ENCODE data around the gene DLEC1. TPM values are rescaled to one million over a fixed set of nuclear protein-coding genes. Genes with fewer than 3 reads are reported as not detected.

The DLEC1 gene
- total and polyA plus RNA-seq, 5 donors from 2014 or later: 0.09 to 4.9 (median 0.64) TPM

- Histone ChIP-seq H3K9me3 (ENCODE audit: control insufficient read depth in 2 of 2, low read length in 2 of 2) (no peaks in the 10 kb centered on the region), H3K36me3 (ENCODE audit: control insufficient read depth, insufficient read depth, low read length) (no peaks in the 10 kb centered on the region), H3K27me3 (ENCODE audit: control insufficient read depth, insufficient read depth, low read length) (no peaks in the 10 kb centered on the region), H3K4me1 (ENCODE audit: control insufficient read depth, insufficient read depth, low read length, poor library complexity, severe bottlenecking) (no peaks in the 10 kb centered on the region), H3K27ac (ENCODE audit: insufficient read depth, low read length, poor library complexity, severe bottlenecking) (no peak overlapping the region), H3K4me3 (ENCODE audit: low read depth, low read length) (no peak overlapping the region)
- no peaks in the 10 kb centered on the region for H3K4me1 Mint-ChIP-seq
- peaks cover 15% of the 10 kb centered on the region for H3K36me3 Mint-ChIP-seq
- H3K9me3 Mint-ChIP-seq: peaks cover 0 to 1% (median 0%) of the 10 kb centered on the region in 7 donors
- no peak overlapping the region for H3K27ac Mint-ChIP-seq
- ATAC-seq (ENCODE audit: low read depth in 2 of 2): no peak
- DNase-seq: no peak
- H3K4me3 Mint-ChIP-seq: no peak overlapping the region
- H3K27me3 Mint-ChIP-seq: peaks cover 4% of the 10 kb centered on the region
Measured at GRCh38 chr3:38090453-38090852, 51.4 kb downstream of the DLEC1 start.

GRCh38 chr3:38094999-38095398 is 56.0 kb downstream of the DLEC1 start:
- DNase-seq (no peak), ATAC-seq (ENCODE audit: low read depth in 2 of 2) (no peak)

GRCh38 chr3:38095669-38096483 is 56.9 kb downstream of the DLEC1 start:
- no peak overlapping the region for H3K27ac Mint-ChIP-seq
- no peaks in the 10 kb centered on the region for H3K36me3 ChIP-seq (ENCODE audit: control insufficient read depth, insufficient read depth, low read length)
- DNase-seq: no peak
- H3K9me3 ChIP-seq (ENCODE audit: control insufficient read depth in 2 of 2, low read length in 2 of 2): no peaks in the 10 kb centered on the region
- ATAC-seq (ENCODE audit: low read depth in 2 of 2): no peak
- peaks cover 0 to 3% (median 0%) of the 10 kb centered on the region in 7 donors for H3K9me3 Mint-ChIP-seq
- H3K4me1 Mint-ChIP-seq: no peaks in the 10 kb centered on the region
- no peaks in the 10 kb centered on the region for H3K27me3 ChIP-seq (ENCODE audit: control insufficient read depth, insufficient read depth, low read length)
- peaks cover 7% of the 10 kb centered on the region for H3K27me3 Mint-ChIP-seq
- H3K4me3 ChIP-seq (ENCODE audit: low read depth, low read length): no peak overlapping the region
- no peaks in the 10 kb centered on the region for H3K4me1 ChIP-seq (ENCODE audit: control insufficient read depth, insufficient read depth, low read length, poor library complexity, severe bottlenecking)
- H3K36me3 Mint-ChIP-seq: peaks cover 8% of the 10 kb centered on the region
- no peak overlapping the region for H3K27ac ChIP-seq (ENCODE audit: insufficient read depth, low read length, poor library complexity, severe bottlenecking)
- no peak overlapping the region for H3K4me3 Mint-ChIP-seq

More at GRCh38 chr3:38094999-38095398, 56.0 kb downstream of the DLEC1 start:
- H3K4me1 ChIP-seq (ENCODE audit: control insufficient read depth, insufficient read depth, low read length, poor library complexity, severe bottlenecking): no peaks in the 10 kb centered on the region
- no peak overlapping the region for H3K4me3 Mint-ChIP-seq
- no peak overlapping the region for H3K4me3 ChIP-seq (ENCODE audit: low read depth, low read length)
- no peak overlapping the region for H3K27ac ChIP-seq (ENCODE audit: insufficient read depth, low read length, poor library complexity, severe bottlenecking)
- peaks cover 8% of the 10 kb centered on the region for H3K36me3 Mint-ChIP-seq
- H3K27me3 Mint-ChIP-seq: peaks cover 7% of the 10 kb centered on the region
- H3K27me3 ChIP-seq (ENCODE audit: control insufficient read depth, insufficient read depth, low read length): no peaks in the 10 kb centered on the region
- no peaks in the 10 kb centered on the region for H3K4me1 Mint-ChIP-seq
- H3K9me3 Mint-ChIP-seq: peaks cover 0 to 3% (median 0%) of the 10 kb centered on the region in 7 donors
- H3K36me3 ChIP-seq (ENCODE audit: control insufficient read depth, insufficient read depth, low read length): no peaks in the 10 kb centered on the region
- no peaks in the 10 kb centered on the region for H3K9me3 ChIP-seq (ENCODE audit: control insufficient read depth in 2 of 2, low read length in 2 of 2)
- H3K27ac Mint-ChIP-seq: no peak overlapping the region

DNA sequence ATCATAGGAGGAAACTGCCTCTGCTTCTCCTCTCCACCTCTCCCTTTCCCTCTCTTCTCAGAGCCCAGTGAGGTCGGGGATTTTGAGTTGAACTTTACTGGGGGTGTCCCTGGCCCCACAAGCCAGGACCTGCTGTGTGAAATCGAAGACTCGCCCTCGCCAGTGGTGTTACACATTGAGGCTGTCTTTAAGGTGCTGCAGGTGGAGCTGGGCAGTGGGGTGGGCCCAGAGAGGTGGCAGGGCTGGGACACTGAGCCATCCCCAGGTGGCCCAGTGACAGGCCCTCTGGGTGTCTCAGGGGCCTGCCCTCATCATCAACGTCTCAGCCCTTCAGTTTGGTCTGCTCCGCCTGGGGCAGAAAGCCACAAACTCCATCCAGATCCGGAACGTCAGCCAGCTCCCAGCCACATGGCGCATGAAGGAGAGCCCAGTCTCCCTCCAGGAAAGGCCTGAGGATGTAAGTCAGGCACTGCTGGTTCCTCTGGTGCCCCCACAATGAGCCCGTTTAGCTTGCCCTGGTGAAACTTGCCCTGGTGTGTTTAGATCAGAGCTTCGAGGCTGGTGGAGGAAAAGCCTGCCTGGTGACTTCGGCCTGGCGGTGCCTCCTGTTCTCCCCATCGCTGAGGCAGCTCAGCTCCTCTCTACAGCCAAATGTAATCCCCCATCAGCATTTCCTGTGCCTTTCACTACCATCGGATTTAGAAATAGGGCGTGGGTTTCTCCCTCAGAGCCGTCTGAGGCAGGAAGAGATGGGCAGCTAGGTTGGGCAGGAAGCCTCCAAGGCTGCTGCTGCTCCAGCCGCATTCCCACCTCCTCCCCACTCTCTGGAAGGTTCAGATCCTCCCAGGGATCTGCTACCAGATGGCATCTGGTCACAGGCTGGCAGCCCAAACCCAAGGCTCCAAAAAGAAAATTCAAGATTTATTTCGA is 58.7 kb downstream of the DLEC1 start:
- Histone ChIP-seq H3K27me3 (ENCODE audit: control insufficient read depth, insufficient read depth, low read length) (no peaks in the 10 kb centered on the region), H3K9me3 (ENCODE audit: control insufficient read depth in 2 of 2, low read length in 2 of 2) (no peaks in the 10 kb centered on the region), H3K4me3 (ENCODE audit: low read depth, low read length) (no peak overlapping the region), H3K4me1 (ENCODE audit: control insufficient read depth, insufficient read depth, low read length, poor library complexity, severe bottlenecking) (no peaks in the 10 kb centered on the region), H3K27ac (ENCODE audit: insufficient read depth, low read length, poor library complexity, severe bottlenecking) (no peak overlapping the region), H3K36me3 (ENCODE audit: control insufficient read depth, insufficient read depth, low read length) (no peaks in the 10 kb centered on the region)
- Mint-ChIP-seq H3K27ac (no peak overlapping the region), H3K27me3 (peaks cover 12% of the 10 kb centered on the region), H3K4me1 (no peaks in the 10 kb centered on the region), H3K9me3 (peaks cover 0 to 4% (median 0%) of the 10 kb centered on the region in 7 donors), H3K4me3 (no peak overlapping the region), H3K36me3 (peaks cover 8% of the 10 kb centered on the region)
- no peak for DNase-seq
- no peak for ATAC-seq (ENCODE audit: low read depth in 2 of 2)

GRCh38 chr3:38098376-38098723 is 59.3 kb downstream of the DLEC1 start:
- Mint-ChIP-seq H3K27me3 (peaks cover 12% of the 10 kb centered on the region), H3K9me3 (peaks cover 0 to 4% (median 0%) of the 10 kb centered on the region in 7 donors), H3K4me1 (no peaks in the 10 kb centered on the region), H3K27ac (peak overlapping the region in 1 of 3 donors; percentile 35), H3K4me3 (no peak overlapping the region), H3K36me3 (peaks cover 8% of the 10 kb centered on the region)
- DNase-seq (no peak), ATAC-seq (ENCODE audit: low read depth in 2 of 2) (no peak)
- H3K27ac ChIP-seq (ENCODE audit: insufficient read depth, low read length, poor library complexity, severe bottlenecking): no peak overlapping the region
- no peak overlapping the region for H3K4me3 ChIP-seq (ENCODE audit: low read depth, low read length)
- no peaks in the 10 kb centered on the region for H3K36me3 ChIP-seq (ENCODE audit: control insufficient read depth, insufficient read depth, low read length)
- H3K4me1 ChIP-seq (ENCODE audit: control insufficient read depth, insufficient read depth, low read length, poor library complexity, severe bottlenecking): no peaks in the 10 kb centered on the region
- no peaks in the 10 kb centered on the region for H3K9me3 ChIP-seq (ENCODE audit: control insufficient read depth in 2 of 2, low read length in 2 of 2)
- no peaks in the 10 kb centered on the region for H3K27me3 ChIP-seq (ENCODE audit: control insufficient read depth, insufficient read depth, low read length)

- peaks cover 0 to 4% (median 0%) of the 10 kb centered on the region in 7 donors for H3K9me3 Mint-ChIP-seq
- Histone ChIP-seq H3K4me3 (ENCODE audit: low read depth, low read length) (no peak overlapping the region), H3K9me3 (ENCODE audit: control insufficient read depth in 2 of 2, low read length in 2 of 2) (peaks cover 0 to 1% of the 10 kb centered on the region in 2 experiments), H3K27ac (ENCODE audit: insufficient read depth, low read length, poor library complexity, severe bottlenecking) (no peak overlapping the region), H3K27me3 (ENCODE audit: control insufficient read depth, insufficient read depth, low read length) (no peaks in the 10 kb centered on the region), H3K4me1 (ENCODE audit: control insufficient read depth, insufficient read depth, low read length, poor library complexity, severe bottlenecking) (no peaks in the 10 kb centered on the region), H3K36me3 (ENCODE audit: control insufficient read depth, insufficient read depth, low read length) (no peaks in the 10 kb centered on the region)
- peaks cover 13% of the 10 kb centered on the region for H3K27me3 Mint-ChIP-seq
- peaks cover 4% of the 10 kb centered on the region for H3K36me3 Mint-ChIP-seq
- H3K4me1 Mint-ChIP-seq: no peaks in the 10 kb centered on the region
- DNase-seq (no peak), ATAC-seq (ENCODE audit: low read depth in 2 of 2) (no peak)
- no peak overlapping the region for H3K4me3 Mint-ChIP-seq
- no peak overlapping the region for H3K27ac Mint-ChIP-seq
Measured at GRCh38 chr3:38099518-38099917, 60.5 kb downstream of the DLEC1 start.

DNA sequence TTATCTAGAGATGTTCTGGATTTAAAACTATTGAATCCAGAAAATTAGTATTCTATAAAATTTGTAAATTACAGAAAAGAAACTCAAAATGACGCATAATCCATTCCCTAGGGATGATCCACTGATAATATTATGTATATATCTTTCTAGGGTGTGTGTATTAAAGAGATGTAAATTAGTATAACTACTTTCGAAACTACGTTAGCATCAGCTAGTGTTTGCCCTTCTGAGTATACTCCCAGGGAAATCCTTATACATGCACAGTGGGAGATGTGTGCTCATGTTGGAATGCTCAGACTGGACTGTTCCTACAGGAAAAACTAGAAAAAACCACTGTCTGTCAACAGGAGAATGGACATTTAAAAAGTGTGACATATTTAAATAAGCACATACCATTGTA is 61.5 kb downstream of the DLEC1 start:
- Histone ChIP-seq H3K4me1 (ENCODE audit: control insufficient read depth, insufficient read depth, low read length, poor library complexity, severe bottlenecking) (no peaks in the 10 kb centered on the region), H3K4me3 (ENCODE audit: low read depth, low read length) (no peak overlapping the region), H3K27me3 (ENCODE audit: control insufficient read depth, insufficient read depth, low read length) (peaks cover under 1% of the 10 kb centered on the region), H3K27ac (ENCODE audit: insufficient read depth, low read length, poor library complexity, severe bottlenecking) (no peak overlapping the region), H3K36me3 (ENCODE audit: control insufficient read depth, insufficient read depth, low read length) (no peaks in the 10 kb centered on the region), H3K9me3 (ENCODE audit: control insufficient read depth in 2 of 2, low read length in 2 of 2) (peaks cover 0 to 8% of the 10 kb centered on the region in 2 experiments)
- Mint-ChIP-seq H3K27ac (no peak overlapping the region), H3K27me3 (peaks cover 13% of the 10 kb centered on the region), H3K4me1 (no peaks in the 10 kb centered on the region), H3K9me3 (peaks cover 0 to 5% (median 0%) of the 10 kb centered on the region in 7 donors), H3K4me3 (no peak overlapping the region), H3K36me3 (no peaks in the 10 kb centered on the region)
- DNase-seq (no peak), ATAC-seq (ENCODE audit: low read depth in 2 of 2) (no peak)
